Stimulated activated CD4-positive, alpha-beta T cell treated with anti-CD3 and anti-CD28 coated beads, Interleukin-12 subunit alpha, Interleukin-12 subunit beta, amount 100 ng/mL, for 4 hours (primary cell): ENCODE data around the gene UBE2QL1.

ENCODE experiments used
- DNase-seq: peaks from one replicate; pipeline ENCODE4 v3.0.0-alpha.2; 2020

UBE2QL1 gene

GRCh38 chr5:6448622-6449464 is at the start of gene UBE2QL1:
Gene UBE2QL1 (plus strand): TSS chr5:6448859. CDS start chr5:6448894, 35 bp downstream.
- DNase-seq: peak; percentile 5

- no peak for DNase-seq
Observed at GRCh38 chr5:6399980-6400910, 48.4 kb upstream of the UBE2QL1 start.

GRCh38 chr5:6401410-6401809 is 47.2 kb upstream of the UBE2QL1 start:
- DNase-seq: no peak

- no peak for DNase-seq
Observed at GRCh38 chr5:6402939-6403338, 45.7 kb upstream of the UBE2QL1 start.

GRCh38 chr5:6403416-6403815 is 45.2 kb upstream of the UBE2QL1 start:
- no peak for DNase-seq

GRCh38 chr5:6404129-6404528 is 44.5 kb upstream of the UBE2QL1 start:
- no peak for DNase-seq

- no peak for DNase-seq
Observed at GRCh38 chr5:6405591-6405990, 43.1 kb upstream of the UBE2QL1 start.

- DNase-seq: no peak
Observed at GRCh38 chr5:6407558-6408259, 41.0 kb upstream of the UBE2QL1 start.

- no peak for DNase-seq
Observed at GRCh38 chr5:6408260-6408596, 40.4 kb upstream of the UBE2QL1 start.

GRCh38 chr5:6408627-6409446 is 39.8 kb upstream of the UBE2QL1 start:
- no peak for DNase-seq

GRCh38 chr5:6410421-6410820 is 38.2 kb upstream of the UBE2QL1 start:
- DNase-seq: no peak

- no peak for DNase-seq
Observed at GRCh38 chr5:6411141-6411540, 37.5 kb upstream of the UBE2QL1 start.

- no peak for DNase-seq
Observed at GRCh38 chr5:6412811-6413210, 35.8 kb upstream of the UBE2QL1 start.

- DNase-seq: no peak
Observed at GRCh38 chr5:6417657-6418056, 31.0 kb upstream of the UBE2QL1 start.

- no peak for DNase-seq
Observed at GRCh38 chr5:6418679-6419276, 29.9 kb upstream of the UBE2QL1 start.

- DNase-seq: no peak
Observed at GRCh38 chr5:6419340-6419852, 29.3 kb upstream of the UBE2QL1 start.

- DNase-seq: no peak
Observed at GRCh38 chr5:6423327-6424109, 25.1 kb upstream of the UBE2QL1 start.

GRCh38 chr5:6424110-6424659 is 24.5 kb upstream of the UBE2QL1 start:
- no peak for DNase-seq

GRCh38 chr5:6424700-6425099 is 24.0 kb upstream of the UBE2QL1 start:
- DNase-seq: no peak

- no peak for DNase-seq
Observed at GRCh38 chr5:6427694-6428093, 21.0 kb upstream of the UBE2QL1 start.
